Measurements from ENCODE around the gene PRSS16.
"Not testable (repeated sequence)": the region's sequence is repeated elsewhere in the genome, so short reads cannot be mapped to it uniquely, and the experiment has no call there.

Gene PRSS16

GRCh38 chr6:27208042-27208441, 39.5 kb upstream of the PRSS16 start:
- no peaks in the 10 kb centered on the region for H3F3A ChIP-seq (ENCODE audit: insufficient read depth)
- H3K27ac ChIP-seq (ENCODE audit: low read depth, low read length) = no peak overlapping the region
- TF ChIP-seq, protein P1, sequence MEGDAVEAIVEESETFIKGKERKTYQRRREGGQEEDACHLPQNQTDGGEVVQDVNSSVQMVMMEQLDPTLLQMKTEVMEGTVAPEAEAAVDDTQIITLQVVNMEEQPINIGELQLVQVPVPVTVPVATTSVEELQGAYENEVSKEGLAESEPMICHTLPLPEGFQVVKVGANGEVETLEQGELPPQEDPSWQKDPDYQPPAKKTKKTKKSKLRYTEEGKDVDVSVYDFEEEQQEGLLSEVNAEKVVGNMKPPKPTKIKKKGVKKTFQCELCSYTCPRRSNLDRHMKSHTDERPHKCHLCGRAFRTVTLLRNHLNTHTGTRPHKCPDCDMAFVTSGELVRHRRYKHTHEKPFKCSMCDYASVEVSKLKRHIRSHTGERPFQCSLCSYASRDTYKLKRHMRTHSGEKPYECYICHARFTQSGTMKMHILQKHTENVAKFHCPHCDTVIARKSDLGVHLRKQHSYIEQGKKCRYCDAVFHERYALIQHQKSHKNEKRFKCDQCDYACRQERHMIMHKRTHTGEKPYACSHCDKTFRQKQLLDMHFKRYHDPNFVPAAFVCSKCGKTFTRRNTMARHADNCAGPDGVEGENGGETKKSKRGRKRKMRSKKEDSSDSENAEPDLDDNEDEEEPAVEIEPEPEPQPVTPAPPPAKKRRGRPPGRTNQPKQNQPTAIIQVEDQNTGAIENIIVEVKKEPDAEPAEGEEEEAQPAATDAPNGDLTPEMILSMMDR (IDR thresholded peaks at IDR 0.05; ENCODE audit: insufficient read depth, low read length, poor library complexity, severe bottlenecking) = no peak
- TF ChIP-seq EZH2phosphoT487 (conservative IDR thresholded peaks at IDR 0.05; ENCODE audit: low read length) = no peak
- no peak overlapping the region for H3K4me3 ChIP-seq (ENCODE audit: insufficient read depth, low read length, poor library complexity, severe bottlenecking)
- no peaks in the 10 kb centered on the region for H3K9me2 ChIP-seq (replicated peaks; ENCODE audit: insufficient read depth, low read length)
- H3K79me2 ChIP-seq (ENCODE audit: insufficient read depth, low read length) = no peaks in the 10 kb centered on the region
- H3K9ac ChIP-seq (ENCODE audit: low read length) = no peak overlapping the region
- no peaks in the 10 kb centered on the region for H3K27me3 ChIP-seq (ENCODE audit: low read length)
- no peaks in the 10 kb centered on the region for H3K9me3 ChIP-seq (ENCODE audit: insufficient read depth, low read length)
- no peaks in the 10 kb centered on the region for H3K36me3 ChIP-seq (ENCODE audit: low read length)
- H4K20me1 ChIP-seq (ENCODE audit: low read depth, low read length) = no peaks in the 10 kb centered on the region
- H3K4me2 ChIP-seq (ENCODE audit: low read depth, low read length, poor library complexity, severe bottlenecking) = no peak overlapping the region
- H2AFZ ChIP-seq (ENCODE audit: low read depth, low read length, severe bottlenecking) = no peak overlapping the region

DNA sequence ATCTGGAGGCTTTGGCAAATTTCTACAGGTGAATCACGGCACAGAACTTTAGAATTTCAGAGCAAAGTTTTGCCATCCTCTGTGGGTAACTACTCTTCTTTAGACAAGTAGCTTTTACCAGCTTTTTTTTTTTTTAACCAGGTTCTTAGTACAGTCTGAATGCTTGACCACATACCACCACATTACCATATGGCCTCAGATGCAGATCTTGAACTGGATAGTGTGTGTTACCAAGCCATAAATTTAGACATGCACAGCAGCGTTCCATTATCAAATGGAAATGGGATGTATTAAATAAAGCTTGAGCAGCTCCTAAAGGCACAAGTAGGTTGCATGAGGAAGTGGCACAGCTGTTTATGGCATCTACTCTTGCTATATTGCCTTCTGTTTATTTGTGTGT, 38.3 kb upstream of the PRSS16 start:
- TF ChIP-seq EZH2phosphoT487 (conservative IDR thresholded peaks at IDR 0.05; ENCODE audit: low read length) = no peak
- TF ChIP-seq, protein P1 (IDR thresholded peaks at IDR 0.05; ENCODE audit: insufficient read depth, low read length, poor library complexity, severe bottlenecking) = no peak
- no peak overlapping the region for H3K9ac ChIP-seq (ENCODE audit: low read length)
- H3K4me3 ChIP-seq (ENCODE audit: insufficient read depth, low read length, poor library complexity, severe bottlenecking) = no peak overlapping the region
- H3K9me2 ChIP-seq (replicated peaks; ENCODE audit: insufficient read depth, low read length) = no peaks in the 10 kb centered on the region
- H3K9me3 ChIP-seq (ENCODE audit: insufficient read depth, low read length) = no peaks in the 10 kb centered on the region
- H2AFZ ChIP-seq (ENCODE audit: low read depth, low read length, severe bottlenecking) = no peak overlapping the region
- H3K27me3 ChIP-seq (ENCODE audit: low read length) = no peaks in the 10 kb centered on the region
- H3F3A ChIP-seq (ENCODE audit: insufficient read depth) = no peaks in the 10 kb centered on the region
- H3K27ac ChIP-seq (ENCODE audit: low read depth, low read length) = no peak overlapping the region
- H3K36me3 ChIP-seq (ENCODE audit: low read length) = no peaks in the 10 kb centered on the region
- H4K20me1 ChIP-seq (ENCODE audit: low read depth, low read length) = no peaks in the 10 kb centered on the region
- no peak overlapping the region for H3K4me2 ChIP-seq (ENCODE audit: low read depth, low read length, poor library complexity, severe bottlenecking)
- H3K79me2 ChIP-seq (ENCODE audit: insufficient read depth, low read length) = no peaks in the 10 kb centered on the region

GRCh38 chr6:27209659-27210269, 37.7 kb upstream of the PRSS16 start:
- no peaks in the 10 kb centered on the region for H3K36me3 ChIP-seq (ENCODE audit: low read length)
- H3K9me3 ChIP-seq (ENCODE audit: insufficient read depth, low read length) = no peaks in the 10 kb centered on the region
- no peak overlapping the region for H3K27ac ChIP-seq (ENCODE audit: low read depth, low read length)
- H3K79me2 ChIP-seq (ENCODE audit: insufficient read depth, low read length) = no peaks in the 10 kb centered on the region
- no peak overlapping the region for H3K9ac ChIP-seq (ENCODE audit: low read length)
- no peaks in the 10 kb centered on the region for H4K20me1 ChIP-seq (ENCODE audit: low read depth, low read length)
- TF ChIP-seq EZH2phosphoT487 (conservative IDR thresholded peaks at IDR 0.05; ENCODE audit: low read length) = no peak
- TF ChIP-seq, protein P1 (IDR thresholded peaks at IDR 0.05; ENCODE audit: insufficient read depth, low read length, poor library complexity, severe bottlenecking) = no peak
- no peaks in the 10 kb centered on the region for H3K27me3 ChIP-seq (ENCODE audit: low read length)
- H3K4me3 ChIP-seq (ENCODE audit: insufficient read depth, low read length, poor library complexity, severe bottlenecking) = no peak overlapping the region
- no peak overlapping the region for H3K4me2 ChIP-seq (ENCODE audit: low read depth, low read length, poor library complexity, severe bottlenecking)
- no peaks in the 10 kb centered on the region for H3F3A ChIP-seq (ENCODE audit: insufficient read depth)
- no peaks in the 10 kb centered on the region for H3K9me2 ChIP-seq (replicated peaks; ENCODE audit: insufficient read depth, low read length)
- no peak overlapping the region for H2AFZ ChIP-seq (ENCODE audit: low read depth, low read length, severe bottlenecking)

GRCh38 chr6:27213091-27213517, 34.4 kb upstream of the PRSS16 start:
- H2AFZ ChIP-seq (ENCODE audit: low read depth, low read length, severe bottlenecking); H3K9ac ChIP-seq (ENCODE audit: low read length); H3K9me3 ChIP-seq (ENCODE audit: insufficient read depth, low read length): not testable (repeated sequence)

More at GRCh38 chr6:27213091-27213517, 34.4 kb upstream of the PRSS16 start:
- not testable (repeated sequence) for H3K4me3 ChIP-seq (ENCODE audit: insufficient read depth, low read length, poor library complexity, severe bottlenecking); H3K9me2 ChIP-seq (replicated peaks; ENCODE audit: insufficient read depth, low read length); H3K79me2 ChIP-seq (ENCODE audit: insufficient read depth, low read length); H3F3A ChIP-seq (ENCODE audit: insufficient read depth); H3K36me3 ChIP-seq (ENCODE audit: low read length); H3K27ac ChIP-seq (ENCODE audit: low read depth, low read length); H3K27me3 ChIP-seq (ENCODE audit: low read length); H4K20me1 ChIP-seq (ENCODE audit: low read depth, low read length); H3K4me2 ChIP-seq (ENCODE audit: low read depth, low read length, poor library complexity, severe bottlenecking)
